IMR-90 (cell line): ENCODE measurements around the gene PPIL4. TPM values are rescaled to one million over a fixed set of nuclear protein-coding genes. Genes with fewer than 3 reads are reported as not detected.

Experiments
- ATAC-seq: fragments of 200-7000 bp; cut with Tn5 transposase; 2 replicates; pipeline ENCODE4 v1.9.1; 2020; ENCODE audit warnings: low read depth, mild to moderate bottlenecking, moderate library complexity
- BruUV-seq: library from RNA; stranded (reverse); fragments of 400-500 nt; replicated peaks from 2 replicates; lab custom pipeline; 2021; lab: Mats Ljungman, UMichigan
- CTCF ChIA-PET: fragments of 300-600 bp; formaldehyde crosslinking; extraction: SDS; loops from one replicate; lab custom pipeline; 2021; ENCODE audit warnings: antibody characterized with exemption; lab: Yijun Ruan, JAX
- POLR2A ChIA-PET: fragments of 300-600 bp; sonication (Branson Sonifier 250); formaldehyde crosslinking; loops from one replicate; lab custom pipeline; 2022; ENCODE audit warnings: antibody characterized with exemption; ENCODE audit not compliant: unreplicated experiment; lab: Charles Lee
- DNase-seq: peaks from one replicate; pipeline ENCODE4 v3.0.0; 2013
- H2AFZ ChIP-seq: replicated peaks from 2 replicates; pipeline ENCODE3; 2013; ENCODE audit warnings: low read length, mild to moderate bottlenecking; ENCODE audit not compliant: poor library complexity
- H2AK5ac ChIP-seq: 2 replicates; pipeline ENCODE4 v1.6.1; 2013; ENCODE audit warnings: low read depth, low read length, inconsistent platforms
- H2AK9ac ChIP-seq: replicated peaks from 2 replicates; pipeline ENCODE3; 2013; ENCODE audit warnings: mild to moderate bottlenecking, low read depth, low read length, moderate library complexity; ENCODE audit not compliant: poor library complexity
- H2BK120ac ChIP-seq: 2 replicates; pipeline ENCODE4 v1.6.1; 2013; ENCODE audit warnings: low read depth, low read length, inconsistent platforms
- H2BK15ac ChIP-seq: 3 replicates; pipeline ENCODE4 v1.6.1; 2013; ENCODE audit warnings: low read depth, low read length, inconsistent platforms
- H2BK20ac ChIP-seq: 2 replicates; pipeline ENCODE4 v1.6.1; 2013; ENCODE audit warnings: low read depth, mild to moderate bottlenecking, inconsistent platforms, low read length, moderate library complexity
- H2BK5ac ChIP-seq: 2 replicates; pipeline ENCODE4 v1.6.1; 2013; ENCODE audit warnings: mild to moderate bottlenecking, low read depth, low read length, inconsistent platforms; ENCODE audit not compliant: poor library complexity, severe bottlenecking
- H3K14ac ChIP-seq: replicated peaks from 2 replicates; pipeline ENCODE4 v1.6.1; 2013; ENCODE audit warnings: low read depth, low read length, inconsistent platforms
- H3K18ac ChIP-seq: 2 replicates; pipeline ENCODE4 v1.6.1; 2013; ENCODE audit warnings: low read depth, low read length, control low read depth
- H3K23ac ChIP-seq: 2 replicates; pipeline ENCODE4 v1.6.1; 2013; ENCODE audit warnings: low read depth, low read length, inconsistent platforms
- H3K27ac ChIP-seq: 2 replicates; pipeline ENCODE4 v1.5.1; 2013; ENCODE audit warnings: mild to moderate bottlenecking, control low read depth, low read length; ENCODE audit not compliant: insufficient read depth
- H3K27me3 ChIP-seq: 2 replicates; pipeline ENCODE4 v1.6.1; 2013; ENCODE audit warnings: low read length; ENCODE audit not compliant: control insufficient read depth, insufficient read depth
- H3K36me3 ChIP-seq: 2 replicates; pipeline ENCODE4 v1.6.1; 2013; ENCODE audit warnings: low read length, mixed read lengths; ENCODE audit not compliant: control insufficient read depth, insufficient read depth
- H3K4ac ChIP-seq: 2 replicates; pipeline ENCODE4 v1.6.1; 2013; ENCODE audit warnings: low read depth, low read length, inconsistent platforms
- H3K4me1 ChIP-seq: 2 replicates; pipeline ENCODE4 v1.6.1; 2013; ENCODE audit warnings: low read length, mixed read lengths; ENCODE audit not compliant: control insufficient read depth, insufficient read depth
- H3K4me2 ChIP-seq: 2 replicates; pipeline ENCODE4 v1.6.1; 2013; ENCODE audit warnings: low read depth, mild to moderate bottlenecking, control low read depth, low read length, moderate library complexity
- H3K4me3 ChIP-seq: 2 replicates; pipeline ENCODE4 v1.5.1; 2013; ENCODE audit warnings: low read depth, mild to moderate bottlenecking, control low read depth, low read length, moderate library complexity; ENCODE audit not compliant: insufficient read depth
- H3K56ac ChIP-seq: 2 replicates; pipeline ENCODE4 v1.6.1; 2013; ENCODE audit warnings: low read length, inconsistent platforms; ENCODE audit not compliant: insufficient read depth; ENCODE audit errors: extremely low read depth
- H3K79me1 ChIP-seq, 2 experiments: 2 replicates each; pipeline ENCODE4 v1.6.1; 2013; ENCODE audit warnings: low read length in 2 of 2, inconsistent platforms in 1 of 2, low read depth in 1 of 2
- H3K9ac ChIP-seq: 2 replicates; pipeline ENCODE4 v1.6.1; 2013; ENCODE audit warnings: low read depth, low read length, control low read depth
- H3K9me1 ChIP-seq: 2 replicates; pipeline ENCODE4 v1.6.1; 2013; ENCODE audit warnings: low read length, inconsistent platforms; ENCODE audit not compliant: insufficient read depth
- H3K9me3 ChIP-seq: 2 replicates; pipeline ENCODE4 v1.6.1; 2013; ENCODE audit warnings: low read length; ENCODE audit not compliant: control insufficient read depth, insufficient read depth
- H4K20me1 ChIP-seq: 2 replicates; pipeline ENCODE4 v1.6.1; 2013; ENCODE audit warnings: low read length, inconsistent platforms; ENCODE audit not compliant: insufficient read depth
- H4K5ac ChIP-seq: 2 replicates; pipeline ENCODE4 v1.6.1; 2013; ENCODE audit warnings: mild to moderate bottlenecking, low read depth, low read length, control low read depth
- H4K8ac ChIP-seq, 2 experiments: 2 replicates each; pipeline ENCODE4 v1.6.1; 2013; ENCODE audit warnings: low read depth in 2 of 2, low read length in 2 of 2, control low read depth in 1 of 2, inconsistent platforms in 1 of 2
- H4K91ac ChIP-seq: 2 replicates; pipeline ENCODE4 v1.6.1; 2013; ENCODE audit warnings: low read depth, low read length, inconsistent platforms; ENCODE audit not compliant: insufficient read depth
- BHLHE40 ChIP-seq: fragments of 150-350 bp; IDR thresholded peaks from 2 replicates; pipeline ENCODE4 v1.6.1; 2016; ENCODE audit warnings: mild to moderate bottlenecking, low read depth, low read length
- CEBPB ChIP-seq: IDR thresholded peaks from 2 replicates; pipeline ENCODE4 v1.6.1; 2012; ENCODE audit warnings: low read depth, low read length, improper control_type of control experiment
- CHD1 ChIP-seq: IDR thresholded peaks from 2 replicates; pipeline ENCODE4 v1.6.1; 2012; ENCODE audit warnings: low read depth, low read length, improper control_type of control experiment
- FOS ChIP-seq: fragments of 150-350 bp; IDR thresholded peaks from 2 replicates; pipeline ENCODE4 v1.6.1; 2016; ENCODE audit warnings: low read depth, low read length
- MAFK ChIP-seq: IDR thresholded peaks from 2 replicates; pipeline ENCODE4 v1.6.1; 2012; ENCODE audit warnings: low read depth, low read length, improper control_type of control experiment
- MXI1 ChIP-seq: IDR thresholded peaks from 2 replicates; pipeline ENCODE4 v1.6.1; 2012; ENCODE audit warnings: low read depth, mild to moderate bottlenecking, low read length, moderate library complexity, borderline replicate concordance
- NFE2L2 ChIP-seq: fragments of 150-350 bp; IDR thresholded peaks from 2 replicates; pipeline ENCODE4 v1.6.1; 2016; ENCODE audit warnings: low read depth, mild to moderate bottlenecking, low read length
- POLR2A ChIP-seq: IDR thresholded peaks from 2 replicates; pipeline ENCODE4 v1.6.1; 2012; ENCODE audit warnings: mild to moderate bottlenecking, low read depth, low read length
- RAD21 ChIP-seq: IDR thresholded peaks from 2 replicates; pipeline ENCODE4 v1.6.1; 2012; ENCODE audit warnings: low read length, improper control_type of control experiment
- RCOR1 ChIP-seq: IDR thresholded peaks from 2 replicates; pipeline ENCODE4 v1.6.1; 2012; ENCODE audit warnings: mild to moderate bottlenecking, low read length, improper control_type of control experiment; ENCODE audit not compliant: insufficient replicate concordance
- RFX5 ChIP-seq: IDR thresholded peaks from 2 replicates; pipeline ENCODE4 v1.8.0; 2012; ENCODE audit warnings: low read depth, mild to moderate bottlenecking, low read length, moderate library complexity
- SMC3 ChIP-seq: fragments of 150-350 bp; IDR thresholded peaks from 2 replicates; pipeline ENCODE4 v1.6.1; 2016; ENCODE audit warnings: low read depth, mild to moderate bottlenecking, antibody characterized with exemption, low read length, moderate library complexity
- WGBS, 2 experiments: methylation state at CpG; one replicate each; pipeline versions ENCODE4 v1.1.5 to v1.1.7; 2013; ENCODE audit warnings: missing lambda C conversion rate in 2 of 2; ENCODE audit not compliant: insufficient read length in 1 of 2; ENCODE audit errors: extremely low coverage in 2 of 2; 5-methylcytosine and 5-hydroxymethylcytosine counted together
- dilution Hi-C: fragments of 300-500 bp; cut with HindIII; formaldehyde crosslinking; loops from one replicate; pipeline ENCODE4 v1.14.3; 2018; ENCODE audit warnings: low sequenced_read_pairs; ENCODE audit not compliant: unreplicated experiment
- in situ Hi-C: fragments of 300-500 bp; cut with MboI; formaldehyde crosslinking; loops from 3 replicates; pipeline ENCODE4 v1.14.3; 2019; ENCODE audit warnings: low sequenced_read_pairs, inconsistent platforms, mixed read lengths
- intact Hi-C: fragments of 100-400 bp; cut with micrococcal nuclease; formaldehyde crosslinking; loops from 2 replicates; pipeline ENCODE4 v1.10.0; 2022
- polyA plus RNA-seq, 3 experiments: library from polyadenylated mRNA; depleted of rRNA; stranded (reverse); fragments of >200 nt; gene quantifications; 2 replicates each; pipeline ENCODE4 v1.2.3, GENCODE V29; 2012; ENCODE audit warnings: low replicate concordance in 1 of 3
- total RNA-seq: library from RNA; depleted of rRNA; stranded (reverse); fragments of >200 nt; gene quantifications from 2 replicates; pipeline ENCODE4 v1.2.3, GENCODE V29; 2012
- TF ChIP-seq, protein P1 (sequence below): fragments of 150-350 bp; IDR thresholded peaks from 2 replicates; pipeline ENCODE4 v1.6.1; 2017; ENCODE audit warnings: mild to moderate bottlenecking, antibody characterized with exemption, low read length, low read depth
- TF ChIP-seq, protein P2 (sequence below): conservative IDR thresholded peaks from 2 replicates; pipeline ENCODE4 v1.5.1; 2012; ENCODE audit warnings: mild to moderate bottlenecking, low read depth, low read length, improper control_type of control experiment
- TF ChIP-seq, protein P3 (sequence below): fragments of 150-350 bp; IDR thresholded peaks from 2 replicates; pipeline ENCODE4 v1.6.1; 2016; ENCODE audit warnings: low read depth, mild to moderate bottlenecking, low read length, moderate library complexity, borderline replicate concordance

PPIL4 gene
- total and polyA plus RNA-seq, 2 of the 4 experiments (the other 2 are of a cell fraction): 10.6 to 13.3 TPM

DNA sequence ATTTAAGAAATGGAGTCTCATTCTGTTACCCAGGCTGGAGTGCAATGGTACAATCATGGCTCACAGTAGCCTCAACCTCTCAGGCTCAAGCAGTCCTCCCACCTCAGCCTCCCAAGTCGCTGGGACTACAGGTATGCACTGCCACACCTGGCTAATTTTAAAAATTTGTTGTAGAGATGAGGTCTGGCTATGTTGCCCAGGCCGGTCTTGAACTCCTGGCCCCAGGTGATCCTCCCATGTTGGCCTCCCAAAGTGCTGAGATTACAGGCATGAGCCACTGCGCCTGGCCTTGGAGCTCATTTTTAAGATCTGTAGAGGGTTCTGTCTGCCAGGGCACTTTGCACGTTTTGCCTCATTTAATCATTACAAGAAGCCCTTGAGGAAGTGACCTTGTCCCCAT, 78.6 kb downstream of the PPIL4 start:
- BruUV-seq: no TSS peak
- no peak overlapping the region for H2AFZ ChIP-seq
- no peak overlapping the region for H3K56ac ChIP-seq
- H4K8ac ChIP-seq: no peak overlapping the region
- DNase-seq (no peak), ATAC-seq (no peak)
- TF ChIP-seq CHD1: no peak
- no peak for TF ChIP-seq SMC3
- no peak for TF ChIP-seq POLR2A
- TF ChIP-seq, protein P1, sequence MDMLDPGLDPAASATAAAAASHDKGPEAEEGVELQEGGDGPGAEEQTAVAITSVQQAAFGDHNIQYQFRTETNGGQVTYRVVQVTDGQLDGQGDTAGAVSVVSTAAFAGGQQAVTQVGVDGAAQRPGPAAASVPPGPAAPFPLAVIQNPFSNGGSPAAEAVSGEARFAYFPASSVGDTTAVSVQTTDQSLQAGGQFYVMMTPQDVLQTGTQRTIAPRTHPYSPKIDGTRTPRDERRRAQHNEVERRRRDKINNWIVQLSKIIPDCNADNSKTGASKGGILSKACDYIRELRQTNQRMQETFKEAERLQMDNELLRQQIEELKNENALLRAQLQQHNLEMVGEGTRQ: no peak
- TF ChIP-seq RFX5: no peak
- TF ChIP-seq, protein P2, sequence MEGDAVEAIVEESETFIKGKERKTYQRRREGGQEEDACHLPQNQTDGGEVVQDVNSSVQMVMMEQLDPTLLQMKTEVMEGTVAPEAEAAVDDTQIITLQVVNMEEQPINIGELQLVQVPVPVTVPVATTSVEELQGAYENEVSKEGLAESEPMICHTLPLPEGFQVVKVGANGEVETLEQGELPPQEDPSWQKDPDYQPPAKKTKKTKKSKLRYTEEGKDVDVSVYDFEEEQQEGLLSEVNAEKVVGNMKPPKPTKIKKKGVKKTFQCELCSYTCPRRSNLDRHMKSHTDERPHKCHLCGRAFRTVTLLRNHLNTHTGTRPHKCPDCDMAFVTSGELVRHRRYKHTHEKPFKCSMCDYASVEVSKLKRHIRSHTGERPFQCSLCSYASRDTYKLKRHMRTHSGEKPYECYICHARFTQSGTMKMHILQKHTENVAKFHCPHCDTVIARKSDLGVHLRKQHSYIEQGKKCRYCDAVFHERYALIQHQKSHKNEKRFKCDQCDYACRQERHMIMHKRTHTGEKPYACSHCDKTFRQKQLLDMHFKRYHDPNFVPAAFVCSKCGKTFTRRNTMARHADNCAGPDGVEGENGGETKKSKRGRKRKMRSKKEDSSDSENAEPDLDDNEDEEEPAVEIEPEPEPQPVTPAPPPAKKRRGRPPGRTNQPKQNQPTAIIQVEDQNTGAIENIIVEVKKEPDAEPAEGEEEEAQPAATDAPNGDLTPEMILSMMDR: no peak
- TF ChIP-seq MXI1: no peak
- no peak for TF ChIP-seq RAD21
- TF ChIP-seq NFE2L2: no peak
- no peak for TF ChIP-seq RCOR1
- no peak for TF ChIP-seq FOS
- no peak for TF ChIP-seq BHLHE40
- no peak for TF ChIP-seq MAFK
- TF ChIP-seq CEBPB: no peak
- TF ChIP-seq, protein P3, sequence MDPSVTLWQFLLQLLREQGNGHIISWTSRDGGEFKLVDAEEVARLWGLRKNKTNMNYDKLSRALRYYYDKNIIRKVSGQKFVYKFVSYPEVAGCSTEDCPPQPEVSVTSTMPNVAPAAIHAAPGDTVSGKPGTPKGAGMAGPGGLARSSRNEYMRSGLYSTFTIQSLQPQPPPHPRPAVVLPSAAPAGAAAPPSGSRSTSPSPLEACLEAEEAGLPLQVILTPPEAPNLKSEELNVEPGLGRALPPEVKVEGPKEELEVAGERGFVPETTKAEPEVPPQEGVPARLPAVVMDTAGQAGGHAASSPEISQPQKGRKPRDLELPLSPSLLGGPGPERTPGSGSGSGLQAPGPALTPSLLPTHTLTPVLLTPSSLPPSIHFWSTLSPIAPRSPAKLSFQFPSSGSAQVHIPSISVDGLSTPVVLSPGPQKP: no peak
- no peak overlapping the region for H4K91ac ChIP-seq
- intact Hi-C loops: no loop called here
- in situ Hi-C loops: no loop called here
- ChIA-PET POLR2A (no interaction called here), CTCF (no interaction called here)
- H2AK9ac ChIP-seq: no peak overlapping the region
- H2BK20ac ChIP-seq: no peak overlapping the region
- H3K9me3 ChIP-seq: no peaks in the 10 kb centered on the region
- peaks cover 15% of the 10 kb centered on the region for H3K27me3 ChIP-seq
- no peaks in the 10 kb centered on the region for H3K36me3 ChIP-seq
- no peak overlapping the region for H3K9ac ChIP-seq
- no peak overlapping the region for H2BK15ac ChIP-seq
- no peak overlapping the region for H2BK120ac ChIP-seq
- dilution Hi-C loops: no loop called here
- H3K27ac ChIP-seq: no peak overlapping the region
- no peak overlapping the region for H3K4ac ChIP-seq
- no peaks in the 10 kb centered on the region for H3K79me1 ChIP-seq
- no peak overlapping the region for H3K18ac ChIP-seq
- no CpG with 5 or more reads among the region's 4 CpGs for WGBS, 2 experiments
- H4K20me1 ChIP-seq: no peaks in the 10 kb centered on the region
- H3K9me1 ChIP-seq: 0 out of 2 replicates have a peak, but pooled peaks cover 4% of the 10 kb centered on the region
- H3K4me2 ChIP-seq: no peak overlapping the region
- no peak overlapping the region for H2BK5ac ChIP-seq
- H4K5ac ChIP-seq: no peak overlapping the region
- no peak overlapping the region for H3K23ac ChIP-seq
- H3K4me1 ChIP-seq: peaks cover 8% of the 10 kb centered on the region
- no peak overlapping the region for H3K14ac ChIP-seq
- H3K4me3 ChIP-seq: no peak overlapping the region
- no peak overlapping the region for H2AK5ac ChIP-seq
